IMR-90 (cell line): ENCODE data around the gene CYS1. TPM values are rescaled to one million over a fixed set of nuclear protein-coding genes. Genes with fewer than 3 reads are reported as not detected.

Experiments
- ATAC-seq: fragments of 200-7000 bp; cut with Tn5 transposase; 2 replicates; pipeline ENCODE4 v1.9.1; 2020; ENCODE audit warnings: low read depth, mild to moderate bottlenecking, moderate library complexity
- BruUV-seq: library from RNA; stranded (reverse); fragments of 400-500 nt; replicated peaks from 2 replicates; lab custom pipeline; 2021; lab: Mats Ljungman, UMichigan
- CTCF ChIA-PET: fragments of 300-600 bp; formaldehyde crosslinking; extraction: SDS; loops from one replicate; lab custom pipeline; 2021; ENCODE audit warnings: antibody characterized with exemption; lab: Yijun Ruan, JAX
- POLR2A ChIA-PET: fragments of 300-600 bp; sonication (Branson Sonifier 250); formaldehyde crosslinking; loops from one replicate; lab custom pipeline; 2022; ENCODE audit warnings: antibody characterized with exemption; ENCODE audit not compliant: unreplicated experiment; lab: Charles Lee
- DNase-seq: peaks from one replicate; pipeline ENCODE4 v3.0.0; 2013
- H2AFZ ChIP-seq: replicated peaks from 2 replicates; pipeline ENCODE3; 2013; ENCODE audit warnings: low read length, mild to moderate bottlenecking; ENCODE audit not compliant: poor library complexity
- H2AK5ac ChIP-seq: 2 replicates; pipeline ENCODE4 v1.6.1; 2013; ENCODE audit warnings: low read depth, low read length, inconsistent platforms
- H2AK9ac ChIP-seq: replicated peaks from 2 replicates; pipeline ENCODE3; 2013; ENCODE audit warnings: mild to moderate bottlenecking, low read depth, low read length, moderate library complexity; ENCODE audit not compliant: poor library complexity
- H2BK120ac ChIP-seq: 2 replicates; pipeline ENCODE4 v1.6.1; 2013; ENCODE audit warnings: low read depth, low read length, inconsistent platforms
- H2BK15ac ChIP-seq: 3 replicates; pipeline ENCODE4 v1.6.1; 2013; ENCODE audit warnings: low read depth, low read length, inconsistent platforms
- H2BK20ac ChIP-seq: 2 replicates; pipeline ENCODE4 v1.6.1; 2013; ENCODE audit warnings: low read depth, mild to moderate bottlenecking, inconsistent platforms, low read length, moderate library complexity
- H2BK5ac ChIP-seq: 2 replicates; pipeline ENCODE4 v1.6.1; 2013; ENCODE audit warnings: mild to moderate bottlenecking, low read depth, low read length, inconsistent platforms; ENCODE audit not compliant: poor library complexity, severe bottlenecking
- H3K14ac ChIP-seq: replicated peaks from 2 replicates; pipeline ENCODE4 v1.6.1; 2013; ENCODE audit warnings: low read depth, low read length, inconsistent platforms
- H3K18ac ChIP-seq: 2 replicates; pipeline ENCODE4 v1.6.1; 2013; ENCODE audit warnings: low read depth, low read length, control low read depth
- H3K23ac ChIP-seq: 2 replicates; pipeline ENCODE4 v1.6.1; 2013; ENCODE audit warnings: low read depth, low read length, inconsistent platforms
- H3K27ac ChIP-seq: 2 replicates; pipeline ENCODE4 v1.5.1; 2013; ENCODE audit warnings: mild to moderate bottlenecking, control low read depth, low read length; ENCODE audit not compliant: insufficient read depth
- H3K27me3 ChIP-seq: 2 replicates; pipeline ENCODE4 v1.6.1; 2013; ENCODE audit warnings: low read length; ENCODE audit not compliant: control insufficient read depth, insufficient read depth
- H3K36me3 ChIP-seq: 2 replicates; pipeline ENCODE4 v1.6.1; 2013; ENCODE audit warnings: low read length, mixed read lengths; ENCODE audit not compliant: control insufficient read depth, insufficient read depth
- H3K4ac ChIP-seq: 2 replicates; pipeline ENCODE4 v1.6.1; 2013; ENCODE audit warnings: low read depth, low read length, inconsistent platforms
- H3K4me1 ChIP-seq: 2 replicates; pipeline ENCODE4 v1.6.1; 2013; ENCODE audit warnings: low read length, mixed read lengths; ENCODE audit not compliant: control insufficient read depth, insufficient read depth
- H3K4me2 ChIP-seq: 2 replicates; pipeline ENCODE4 v1.6.1; 2013; ENCODE audit warnings: low read depth, mild to moderate bottlenecking, control low read depth, low read length, moderate library complexity
- H3K4me3 ChIP-seq: 2 replicates; pipeline ENCODE4 v1.5.1; 2013; ENCODE audit warnings: low read depth, mild to moderate bottlenecking, control low read depth, low read length, moderate library complexity; ENCODE audit not compliant: insufficient read depth
- H3K56ac ChIP-seq: 2 replicates; pipeline ENCODE4 v1.6.1; 2013; ENCODE audit warnings: low read length, inconsistent platforms; ENCODE audit not compliant: insufficient read depth; ENCODE audit errors: extremely low read depth
- H3K79me1 ChIP-seq, 2 experiments: 2 replicates each; pipeline ENCODE4 v1.6.1; 2013; ENCODE audit warnings: low read length in 2 of 2, inconsistent platforms in 1 of 2, low read depth in 1 of 2
- H3K9ac ChIP-seq: 2 replicates; pipeline ENCODE4 v1.6.1; 2013; ENCODE audit warnings: low read depth, low read length, control low read depth
- H3K9me1 ChIP-seq: 2 replicates; pipeline ENCODE4 v1.6.1; 2013; ENCODE audit warnings: low read length, inconsistent platforms; ENCODE audit not compliant: insufficient read depth
- H3K9me3 ChIP-seq: 2 replicates; pipeline ENCODE4 v1.6.1; 2013; ENCODE audit warnings: low read length; ENCODE audit not compliant: control insufficient read depth, insufficient read depth
- H4K20me1 ChIP-seq: 2 replicates; pipeline ENCODE4 v1.6.1; 2013; ENCODE audit warnings: low read length, inconsistent platforms; ENCODE audit not compliant: insufficient read depth
- H4K5ac ChIP-seq: 2 replicates; pipeline ENCODE4 v1.6.1; 2013; ENCODE audit warnings: mild to moderate bottlenecking, low read depth, low read length, control low read depth
- H4K8ac ChIP-seq, 2 experiments: 2 replicates each; pipeline ENCODE4 v1.6.1; 2013; ENCODE audit warnings: low read depth in 2 of 2, low read length in 2 of 2, control low read depth in 1 of 2, inconsistent platforms in 1 of 2
- H4K91ac ChIP-seq: 2 replicates; pipeline ENCODE4 v1.6.1; 2013; ENCODE audit warnings: low read depth, low read length, inconsistent platforms; ENCODE audit not compliant: insufficient read depth
- USF2 ChIP-seq: fragments of 150-350 bp; IDR thresholded peaks from 2 replicates; pipeline ENCODE4 v1.6.1; 2017; ENCODE audit warnings: mild to moderate bottlenecking, antibody characterized with exemption, low read length, low read depth
- WGBS, 2 experiments: methylation state at CpG; one replicate each; pipeline versions ENCODE4 v1.1.5 to v1.1.7; 2013; ENCODE audit warnings: missing lambda C conversion rate in 2 of 2; ENCODE audit not compliant: insufficient read length in 1 of 2; ENCODE audit errors: extremely low coverage in 2 of 2; 5-methylcytosine and 5-hydroxymethylcytosine counted together
- dilution Hi-C: fragments of 300-500 bp; cut with HindIII; formaldehyde crosslinking; loops from one replicate; pipeline ENCODE4 v1.14.3; 2018; ENCODE audit warnings: low sequenced_read_pairs; ENCODE audit not compliant: unreplicated experiment
- in situ Hi-C: fragments of 300-500 bp; cut with MboI; formaldehyde crosslinking; loops from 3 replicates; pipeline ENCODE4 v1.14.3; 2019; ENCODE audit warnings: low sequenced_read_pairs, inconsistent platforms, mixed read lengths
- intact Hi-C: fragments of 100-400 bp; cut with micrococcal nuclease; formaldehyde crosslinking; loops from 2 replicates; pipeline ENCODE4 v1.10.0; 2022
- polyA plus RNA-seq, 3 experiments: library from polyadenylated mRNA; depleted of rRNA; stranded (reverse); fragments of >200 nt; gene quantifications; 2 replicates each; pipeline ENCODE4 v1.2.3, GENCODE V29; 2012; ENCODE audit warnings: low replicate concordance in 1 of 3
- total RNA-seq: library from RNA; depleted of rRNA; stranded (reverse); fragments of >200 nt; gene quantifications from 2 replicates; pipeline ENCODE4 v1.2.3, GENCODE V29; 2012

The CYS1 gene
- total and polyA plus RNA-seq, 2 of the 4 experiments (the other 2 are of a cell fraction), result under 0.01 to 0.12 TPM

- ATAC-seq, result no peak
- Histone ChIP-seq H3K14ac (no peak overlapping the region), H3K36me3 (no peaks in the 10 kb centered on the region), H3K18ac (no peak overlapping the region), H2AFZ (no peak overlapping the region), H3K4me1 (peaks cover 9% of the 10 kb centered on the region; the same call in 1 of the 2 replicates), H3K27me3 (no peaks in the 10 kb centered on the region), H4K8ac (no peak overlapping the region), H4K20me1 (no peaks in the 10 kb centered on the region), H4K5ac (no peak overlapping the region), H2AK5ac (no peak overlapping the region), H3K79me1 (no peaks in the 10 kb centered on the region), H3K9me1 (peaks cover 7% of the 10 kb centered on the region; the same call in 1 of the 2 replicates), H3K9me3 (no peaks in the 10 kb centered on the region), H3K23ac (no peak overlapping the region), H2BK15ac (no peak overlapping the region), H3K4me3 (no peak overlapping the region), H3K9ac (no peak overlapping the region), H3K27ac (no peak overlapping the region), H4K91ac (no peak overlapping the region), H3K56ac (no peak overlapping the region), H2BK5ac (no peak overlapping the region), H2BK20ac (no peak overlapping the region), H2AK9ac (no peak overlapping the region), H3K4ac (no peak overlapping the region), H2BK120ac (no peak overlapping the region), H3K4me2 (no peak overlapping the region)
- intact Hi-C loops, result no loop called here
- WGBS, 2 experiments, result 85% methylated on average over 4 of the region's 12 CpGs; no CpG with 5 or more reads in 1 of the 2 experiments
- in situ Hi-C loops, result no loop called here
- no TSS peak for BruUV-seq
- no peak for TF ChIP-seq USF2
- dilution Hi-C loops, result no loop called here
- ChIA-PET CTCF (interaction anchor here (1.2 kb wide), 1 partner anchor 50 kb away, joined by 5 read pairs; no protein-coding TSS in a partner anchor), POLR2A (no interaction called here)
- no peak for DNase-seq
Observed at GRCh38 chr2:10034333-10035052, 45.7 kb downstream of the CYS1 start.
